Mucosa of rectum (tissue), 2 donors: Measurements from ENCODE around the gene PRR20B.
"Not testable (repeated sequence)": the region's sequence is repeated elsewhere in the genome, so short reads cannot be mapped to it uniquely, and the experiment has no call there.

Experiments used
- H3K27ac ChIP-seq, 2 donors: one replicate each; pipeline ENCODE4 v1.7.0; 2013; ENCODE audit warnings: inconsistent platforms in 2 of 2, low read depth in 2 of 2, low read length in 2 of 2
- H3K27me3 ChIP-seq, 2 donors: one replicate each; pipeline ENCODE4 v1.7.0; 2013; ENCODE audit warnings: low read length in 2 of 2; ENCODE audit not compliant: control insufficient read depth in 2 of 2, insufficient read depth in 2 of 2
- H3K36me3 ChIP-seq, 2 donors: one replicate each; pipeline ENCODE4 v1.7.0; 2013; ENCODE audit warnings: low read length in 2 of 2; ENCODE audit not compliant: control insufficient read depth in 2 of 2, insufficient read depth in 2 of 2
- H3K4me1 ChIP-seq, 2 donors: one replicate each; pipeline ENCODE4 v1.7.0; 2013; ENCODE audit warnings: low read length in 2 of 2, mild to moderate bottlenecking in 1 of 2; ENCODE audit not compliant: control insufficient read depth in 2 of 2, insufficient read depth in 2 of 2
- H3K4me3 ChIP-seq, 2 donors: one replicate each; pipeline ENCODE4 v1.7.0; 2013; ENCODE audit warnings: low read length in 2 of 2
- H3K9ac ChIP-seq, 2 donors: one replicate each; pipeline ENCODE4 v1.7.0; 2013; ENCODE audit warnings: low read length in 2 of 2, low read depth in 1 of 2, mild to moderate bottlenecking in 1 of 2
- H3K9me3 ChIP-seq, 2 donors: one replicate each; pipeline ENCODE4 v1.7.0; 2013; ENCODE audit warnings: low read length in 2 of 2; ENCODE audit not compliant: control insufficient read depth in 2 of 2
- donor health status: healthy.
- donor health status: Normal muscosa, but diverticular disease.

Gene PRR20B

GRCh38 chr13:57153761-57154160 lies 6.5 kb downstream of the PRR20B start, which contains the start of gene PRR20C:
PRR20C (plus strand) TSS chr13:57154061; CDS start chr13:57154448, 387 bp downstream.
- not testable (repeated sequence) for H3K36me3 ChIP-seq, H3K9ac ChIP-seq, H3K4me3 ChIP-seq, H3K4me1 ChIP-seq, H3K27ac ChIP-seq, H3K27me3 ChIP-seq, H3K9me3 ChIP-seq

GRCh38 chr13:57160332-57160731 lies 13.0 kb downstream of the PRR20B start, which contains the start of gene PRR20D:
PRR20D (plus strand) TSS chr13:57160632; CDS start chr13:57161019, 387 bp downstream.
- not testable (repeated sequence) for H3K27ac ChIP-seq, H3K9ac ChIP-seq, H3K36me3 ChIP-seq, H3K9me3 ChIP-seq, H3K4me3 ChIP-seq, H3K27me3 ChIP-seq, H3K4me1 ChIP-seq

- not testable (repeated sequence) for H3K36me3 ChIP-seq, H3K9me3 ChIP-seq, H3K9ac ChIP-seq, H3K27me3 ChIP-seq, H3K27ac ChIP-seq, H3K4me1 ChIP-seq, H3K4me3 ChIP-seq
Observed at GRCh38 chr13:57166897-57167296, 19.6 kb downstream of the PRR20B start, which contains the start of gene PRR20E. PRR20E (plus strand) TSS chr13:57167197; CDS start chr13:57167584, 387 bp downstream.

- H3K27me3 ChIP-seq: no peaks in the 10 kb centered on the region
- no peaks in the 10 kb centered on the region for H3K36me3 ChIP-seq
- no peak overlapping the region for H3K27ac ChIP-seq
- H3K9ac ChIP-seq: no peak overlapping the region
- no peak overlapping the region for H3K4me3 ChIP-seq
- no peaks in the 10 kb centered on the region for H3K9me3 ChIP-seq
- no peaks in the 10 kb centered on the region for H3K4me1 ChIP-seq
Observed at GRCh38 chr13:57191667-57192066, 44.4 kb downstream of the PRR20B start.
